Thoracic aorta (tissue), 2 donors: Measurements from ENCODE around the gene LRRN2. TPM values are rescaled to one million over a fixed set of nuclear protein-coding genes. Genes with fewer than 3 reads are reported as not detected.

Experiments used
- ATAC-seq: fragments of 150-250 bp; one replicate; pipeline ENCODE4 v1.8.0; 2017; ENCODE audit warnings: low read depth; ENCODE audit not compliant: insufficient number of reproducible peaks, low FRiP score
- DNase-seq: peaks from one replicate; pipeline ENCODE4 v3.0.0-alpha.2; 2020; ENCODE audit warnings: low spot score
- H3K27ac ChIP-seq, 2 donors: fragments of 200-600 bp; sonication (generic); 1 replicate in 1 of 2; 2 replicates in 1 of 2; pipeline ENCODE4 v1.5.1; 2016; ENCODE audit warnings: mild to moderate bottlenecking in 2 of 2, moderate library complexity in 2 of 2
- H3K27me3 ChIP-seq: fragments of 200-600 bp; sonication (generic); replicated peaks from 2 replicates; pipeline ENCODE4 v1.6.0; 2016; ENCODE audit warnings: mild to moderate bottlenecking; ENCODE audit not compliant: insufficient read depth
- H3K36me3 ChIP-seq: fragments of 200-600 bp; sonication (generic); one replicate; pipeline ENCODE4 v1.5.1; 2016
- H3K4me1 ChIP-seq, 2 donors: fragments of 200-600 bp; sonication (generic); 1 replicate in 1 of 2; 2 replicates in 1 of 2; pipeline versions ENCODE4 v1.5.1 to v1.6.0; 2016; ENCODE audit warnings: low read depth in 2 of 2, mild to moderate bottlenecking in 1 of 2; ENCODE audit not compliant: control insufficient read depth in 1 of 2
- H3K4me3 ChIP-seq: fragments of 200-600 bp; sonication (generic); 2 replicates; pipeline ENCODE4 v1.5.1; 2016; ENCODE audit warnings: mild to moderate bottlenecking
- H3K9me3 ChIP-seq: fragments of 200-600 bp; sonication (generic); 2 replicates; pipeline ENCODE4 v1.5.1; 2016
- total RNA-seq, 2 donors: library from RNA; depleted of rRNA; stranded (reverse); fragments of >200 nt; gene quantifications; one replicate each; pipeline versions ENCODE4 v1.1.0 to v1.2.3, GENCODE V29; 2016
- TF ChIP-seq, protein P1 (sequence below): fragments of 200-600 bp; sonication (generic); IDR thresholded peaks from one replicate; pipeline ENCODE4 v1.5.1; 2019; ENCODE audit warnings: antibody characterized with exemption

LRRN2 gene
- total RNA-seq, 2 donors from 2014 or later, result 0.63 to 0.81 TPM

DNA sequence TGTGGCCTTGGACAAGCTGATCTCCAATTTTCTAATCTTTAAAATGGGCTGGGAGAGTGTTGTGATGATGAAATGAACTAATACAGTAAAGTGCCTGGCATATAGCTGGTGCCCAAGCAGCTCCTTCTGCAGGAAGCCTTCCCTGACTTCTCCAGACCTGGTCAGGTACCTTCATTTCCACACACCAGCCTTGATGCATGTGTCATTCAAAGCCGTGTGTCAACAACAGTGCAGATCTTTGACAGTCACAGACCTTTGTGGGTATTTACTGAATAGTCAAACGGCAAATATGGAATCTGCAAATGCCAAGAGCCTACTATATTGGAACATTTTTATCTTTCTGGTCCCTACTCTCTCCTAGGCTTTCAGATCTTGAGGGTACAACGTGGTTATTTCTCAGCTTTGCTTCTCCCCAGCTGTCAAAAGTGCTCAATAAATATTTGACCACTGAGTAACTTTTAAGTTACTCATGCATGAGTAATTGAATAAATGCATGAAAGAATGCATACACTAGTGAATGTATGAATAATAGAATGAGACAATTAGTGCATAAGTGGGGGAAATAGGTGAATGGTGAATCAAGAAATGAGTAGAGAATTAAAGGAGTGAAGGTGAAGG lies 94.0 kb downstream of the LRRN2 start:
- Histone ChIP-seq H3K27ac (no peak overlapping the region), H3K4me1 (no peaks in the 10 kb centered on the region), H3K4me3 (no peak overlapping the region), H3K9me3 (no peaks in the 10 kb centered on the region), H3K27me3 (no peaks in the 10 kb centered on the region), H3K36me3 (no peaks in the 10 kb centered on the region)
- ATAC-seq (no peak), DNase-seq (no peak)
- TF ChIP-seq, protein P1, sequence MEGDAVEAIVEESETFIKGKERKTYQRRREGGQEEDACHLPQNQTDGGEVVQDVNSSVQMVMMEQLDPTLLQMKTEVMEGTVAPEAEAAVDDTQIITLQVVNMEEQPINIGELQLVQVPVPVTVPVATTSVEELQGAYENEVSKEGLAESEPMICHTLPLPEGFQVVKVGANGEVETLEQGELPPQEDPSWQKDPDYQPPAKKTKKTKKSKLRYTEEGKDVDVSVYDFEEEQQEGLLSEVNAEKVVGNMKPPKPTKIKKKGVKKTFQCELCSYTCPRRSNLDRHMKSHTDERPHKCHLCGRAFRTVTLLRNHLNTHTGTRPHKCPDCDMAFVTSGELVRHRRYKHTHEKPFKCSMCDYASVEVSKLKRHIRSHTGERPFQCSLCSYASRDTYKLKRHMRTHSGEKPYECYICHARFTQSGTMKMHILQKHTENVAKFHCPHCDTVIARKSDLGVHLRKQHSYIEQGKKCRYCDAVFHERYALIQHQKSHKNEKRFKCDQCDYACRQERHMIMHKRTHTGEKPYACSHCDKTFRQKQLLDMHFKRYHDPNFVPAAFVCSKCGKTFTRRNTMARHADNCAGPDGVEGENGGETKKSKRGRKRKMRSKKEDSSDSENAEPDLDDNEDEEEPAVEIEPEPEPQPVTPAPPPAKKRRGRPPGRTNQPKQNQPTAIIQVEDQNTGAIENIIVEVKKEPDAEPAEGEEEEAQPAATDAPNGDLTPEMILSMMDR, result no peak

DNA sequence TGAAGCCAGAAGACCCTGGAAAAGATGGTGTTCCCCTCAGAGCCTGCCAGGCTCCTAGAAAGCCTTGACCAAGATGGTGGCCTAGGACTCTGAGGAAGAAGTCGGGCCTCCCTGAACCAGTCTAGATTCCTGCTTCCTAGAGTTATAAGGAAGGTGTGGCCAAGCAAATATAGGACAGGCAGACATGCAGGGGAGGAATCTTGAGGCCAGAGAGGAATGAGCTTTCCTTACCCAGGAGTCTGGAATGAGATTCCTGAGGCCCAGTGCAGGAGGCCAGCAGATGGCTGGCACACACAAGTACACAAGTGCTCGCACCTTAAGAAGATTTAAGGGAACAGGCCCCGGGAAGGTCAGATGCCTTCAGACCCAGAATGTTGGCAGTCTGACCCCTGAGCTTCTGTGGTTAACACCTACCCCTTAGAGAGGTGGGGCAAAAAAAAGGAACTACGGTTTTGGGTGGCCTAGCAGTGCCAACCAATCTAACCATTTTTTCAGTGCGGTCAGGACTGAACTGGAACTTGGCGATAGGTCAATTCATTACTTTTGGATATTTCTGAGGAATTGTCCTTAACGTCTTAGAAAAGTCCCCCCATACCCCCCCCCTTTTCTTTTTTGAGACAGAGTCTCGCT lies 96.0 kb downstream of the LRRN2 start:
- ATAC-seq, result no peak

DNA sequence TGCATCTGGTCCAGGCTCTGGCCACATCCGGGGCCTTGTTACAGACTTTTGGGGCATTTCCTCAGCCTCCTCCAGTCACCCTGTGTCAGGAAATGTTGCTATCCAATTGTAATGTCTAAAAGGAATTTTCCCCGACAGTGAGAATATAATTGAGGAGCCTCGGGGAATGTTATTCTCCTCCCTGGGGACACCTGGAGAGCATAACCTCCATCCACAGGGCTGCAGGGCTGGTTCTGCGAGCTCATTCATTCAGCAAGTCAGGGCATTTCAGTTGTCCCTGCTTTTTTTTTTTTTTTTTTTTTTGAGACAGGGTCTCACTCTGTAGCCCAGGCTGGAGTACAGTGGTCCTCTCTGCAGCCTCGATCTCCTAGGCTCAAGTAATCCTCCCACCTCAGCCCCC lies 96.7 kb downstream of the LRRN2 start:
- ATAC-seq (no peak), DNase-seq (no peak)
- TF ChIP-seq, protein P1, result no peak
- no peaks in the 10 kb centered on the region for H3K36me3 ChIP-seq
- H3K27ac ChIP-seq, result no peak overlapping the region
- H3K4me3 ChIP-seq, result no peak overlapping the region
- H3K27me3 ChIP-seq, result no peaks in the 10 kb centered on the region
- no peaks in the 10 kb centered on the region for H3K4me1 ChIP-seq
- H3K9me3 ChIP-seq, result no peaks in the 10 kb centered on the region

More for the DNA sequence above, 96.0 kb downstream of the LRRN2 start:
- H3K27ac ChIP-seq, result no peak overlapping the region
- no peak for DNase-seq
- H3K36me3 ChIP-seq, result no peaks in the 10 kb centered on the region
- no peaks in the 10 kb centered on the region for H3K27me3 ChIP-seq
- H3K4me3 ChIP-seq, result no peak overlapping the region
- no peaks in the 10 kb centered on the region for H3K9me3 ChIP-seq
- no peaks in the 10 kb centered on the region for H3K4me1 ChIP-seq
- TF ChIP-seq, protein P1, result no peak

DNA sequence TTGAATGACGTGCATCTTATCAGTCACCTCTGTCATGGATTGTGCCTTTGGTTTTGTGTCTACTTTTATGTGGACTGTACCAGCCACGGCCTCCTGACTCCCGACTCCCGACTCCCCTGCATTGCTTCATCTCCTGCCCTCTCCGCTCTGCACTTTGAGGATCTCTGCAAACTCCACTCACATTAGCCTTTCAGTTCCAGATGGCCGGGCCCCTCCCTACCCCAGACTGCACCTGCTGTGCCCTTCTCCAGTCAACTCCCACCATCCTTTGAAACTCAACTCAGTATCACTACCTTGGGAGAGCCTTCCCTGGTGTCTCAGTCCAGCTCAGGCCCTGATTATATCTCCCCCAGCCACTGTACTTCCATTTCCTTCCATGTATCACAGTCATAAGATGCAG lies 97.9 kb downstream of the LRRN2 start:
- DNase-seq (no peak), ATAC-seq (no peak)
- Histone ChIP-seq H3K27me3 (no peaks in the 10 kb centered on the region), H3K4me1 (no peaks in the 10 kb centered on the region), H3K27ac (no peak overlapping the region), H3K4me3 (no peak overlapping the region), H3K9me3 (no peaks in the 10 kb centered on the region), H3K36me3 (no peaks in the 10 kb centered on the region)
- TF ChIP-seq, protein P1, result no peak

DNA sequence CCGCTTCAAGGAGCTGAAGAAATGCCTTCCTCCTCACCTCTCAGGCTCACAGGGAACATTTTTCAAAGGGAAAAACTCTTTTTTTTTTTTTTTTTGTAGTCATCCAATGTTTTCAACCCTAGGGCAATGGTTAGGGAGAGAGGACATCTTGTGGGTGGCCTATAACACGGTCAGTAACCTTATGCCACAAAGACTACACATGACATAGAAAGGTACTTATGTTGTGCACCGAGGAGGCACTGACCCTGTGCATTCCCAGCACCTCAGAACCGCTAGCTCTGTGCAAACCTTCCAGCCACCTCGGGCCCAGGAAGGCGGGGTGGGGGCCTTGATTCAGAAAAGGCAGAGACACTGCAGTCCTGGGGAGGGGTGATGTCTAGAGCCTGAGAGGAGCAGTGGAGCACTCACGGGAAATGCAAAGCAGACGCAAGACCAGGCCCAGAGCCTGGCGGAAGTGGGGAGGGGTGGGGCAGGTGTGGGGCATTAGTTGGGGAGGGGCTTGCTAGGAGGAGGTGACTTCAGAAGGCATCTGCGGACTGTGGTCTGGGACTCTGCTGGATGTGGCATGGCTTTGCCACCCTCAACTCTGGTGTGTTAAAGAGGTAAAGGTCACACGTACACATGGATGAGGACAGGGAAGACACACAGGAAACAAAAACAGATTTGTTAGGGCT lies 100.7 kb downstream of the LRRN2 start:
- Histone ChIP-seq H3K27me3 (no peaks in the 10 kb centered on the region), H3K27ac (no peak overlapping the region), H3K36me3 (no peaks in the 10 kb centered on the region), H3K4me3 (no peak overlapping the region), H3K4me1 (no peaks in the 10 kb centered on the region), H3K9me3 (no peaks in the 10 kb centered on the region)
- ATAC-seq (no peak), DNase-seq (no peak)
- TF ChIP-seq, protein P1, result no peak
